WTC11 (cell line): Measurements from ENCODE around the gene MDK.

Experiments
- E2F5 ChIP-seq: sonication (generic); formaldehyde crosslinking; IDR thresholded peaks from 2 replicates; pipeline ENCODE4 v1.8.1; 2022; ENCODE audit warnings: mild to moderate bottlenecking, moderate library complexity, missing genetic modification reagents
- IRF2 ChIP-seq: sonication (generic); formaldehyde crosslinking; IDR thresholded peaks from 2 replicates; pipeline ENCODE4 v1.8.0; 2022; ENCODE audit warnings: low read depth, missing genetic modification reagents, borderline replicate concordance
- JUN ChIP-seq: sonication (generic); formaldehyde crosslinking; IDR thresholded peaks from 2 replicates; pipeline ENCODE4 v1.8.0; 2023; ENCODE audit warnings: mild to moderate bottlenecking, missing genetic modification reagents
- TEAD4 ChIP-seq: sonication (generic); formaldehyde crosslinking; IDR thresholded peaks from 2 replicates; pipeline ENCODE4 v1.8.0; 2022; ENCODE audit warnings: mild to moderate bottlenecking, missing genetic modification reagents
- TP53 ChIP-seq: sonication (generic); formaldehyde crosslinking; IDR thresholded peaks from 2 replicates; pipeline ENCODE4 v1.8.1; 2023; ENCODE audit warnings: mild to moderate bottlenecking, missing genetic modification reagents
- ZNF317 ChIP-seq: sonication (generic); formaldehyde crosslinking; IDR thresholded peaks from 2 replicates; pipeline ENCODE4 v1.8.1; 2023; ENCODE audit warnings: low read depth, mild to moderate bottlenecking, moderate library complexity, missing genetic modification reagents, borderline replicate concordance
- TF ChIP-seq, protein P1 (sequence below): fragments of 200-600 bp; IDR thresholded peaks from 2 replicates; pipeline ENCODE4 v1.8.0; 2022; ENCODE audit warnings: antibody characterized with exemption

GRCh38 chr11:46367916-46368267 is 13.6 kb upstream of the MDK start:
- TF ChIP-seq IRF2 (no peak), ZNF317 (no peak), E2F5 (CRISPR knock-in tag) (no peak), TP53 (CRISPR knock-in tag) (no peak), TEAD4 (no peak), JUN (CRISPR knock-in tag) (no peak)
- TF ChIP-seq, protein P1, sequence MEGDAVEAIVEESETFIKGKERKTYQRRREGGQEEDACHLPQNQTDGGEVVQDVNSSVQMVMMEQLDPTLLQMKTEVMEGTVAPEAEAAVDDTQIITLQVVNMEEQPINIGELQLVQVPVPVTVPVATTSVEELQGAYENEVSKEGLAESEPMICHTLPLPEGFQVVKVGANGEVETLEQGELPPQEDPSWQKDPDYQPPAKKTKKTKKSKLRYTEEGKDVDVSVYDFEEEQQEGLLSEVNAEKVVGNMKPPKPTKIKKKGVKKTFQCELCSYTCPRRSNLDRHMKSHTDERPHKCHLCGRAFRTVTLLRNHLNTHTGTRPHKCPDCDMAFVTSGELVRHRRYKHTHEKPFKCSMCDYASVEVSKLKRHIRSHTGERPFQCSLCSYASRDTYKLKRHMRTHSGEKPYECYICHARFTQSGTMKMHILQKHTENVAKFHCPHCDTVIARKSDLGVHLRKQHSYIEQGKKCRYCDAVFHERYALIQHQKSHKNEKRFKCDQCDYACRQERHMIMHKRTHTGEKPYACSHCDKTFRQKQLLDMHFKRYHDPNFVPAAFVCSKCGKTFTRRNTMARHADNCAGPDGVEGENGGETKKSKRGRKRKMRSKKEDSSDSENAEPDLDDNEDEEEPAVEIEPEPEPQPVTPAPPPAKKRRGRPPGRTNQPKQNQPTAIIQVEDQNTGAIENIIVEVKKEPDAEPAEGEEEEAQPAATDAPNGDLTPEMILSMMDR = no peak; the same call in 1 of the 2 replicates
